Measurements from ENCODE around the gene PRDM1. TPM values are rescaled to one million over a fixed set of nuclear protein-coding genes. Genes with fewer than 3 reads are reported as not detected.

Gene PRDM1
- total RNA-seq, 1 donor from 2014 or later: not detected

DNA sequence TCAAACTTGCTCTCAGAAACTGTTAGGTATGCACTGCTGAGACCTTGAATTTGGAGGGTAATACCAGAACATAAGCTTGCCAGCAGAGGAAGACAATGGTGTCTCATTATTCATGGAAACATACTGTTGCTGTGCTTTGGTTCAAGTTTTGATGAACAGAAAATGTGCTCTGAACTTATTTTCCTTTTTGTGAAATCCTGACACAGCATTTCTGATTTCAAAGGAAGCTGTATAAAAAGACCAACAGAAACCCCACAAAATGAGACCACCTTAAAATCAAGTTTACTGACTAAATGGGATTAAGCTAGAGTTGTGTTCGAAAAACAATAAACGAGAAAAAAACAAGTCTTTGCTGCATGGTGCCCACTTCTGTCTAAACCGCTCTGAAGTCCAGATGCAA is 70.3 kb downstream of the PRDM1 start:
- no peak overlapping the region for H3K4me3 Mint-ChIP-seq (ENCODE audit: unreplicated experiment)
- no peaks in the 10 kb centered on the region for H3K9me3 Mint-ChIP-seq (ENCODE audit: unreplicated experiment)
- no peaks in the 10 kb centered on the region for H3K27me3 Mint-ChIP-seq (ENCODE audit: unreplicated experiment)
- no peak for DNase-seq (ENCODE audit: extremely low spot score, unreplicated experiment)
- no peak overlapping the region for H3K27ac Mint-ChIP-seq (ENCODE audit: unreplicated experiment)
- no peaks in the 10 kb centered on the region for H3K36me3 Mint-ChIP-seq (ENCODE audit: unreplicated experiment)
- H3K4me1 Mint-ChIP-seq (ENCODE audit: unreplicated experiment): peaks cover 5% of the 10 kb centered on the region
- TF ChIP-seq, protein P1, sequence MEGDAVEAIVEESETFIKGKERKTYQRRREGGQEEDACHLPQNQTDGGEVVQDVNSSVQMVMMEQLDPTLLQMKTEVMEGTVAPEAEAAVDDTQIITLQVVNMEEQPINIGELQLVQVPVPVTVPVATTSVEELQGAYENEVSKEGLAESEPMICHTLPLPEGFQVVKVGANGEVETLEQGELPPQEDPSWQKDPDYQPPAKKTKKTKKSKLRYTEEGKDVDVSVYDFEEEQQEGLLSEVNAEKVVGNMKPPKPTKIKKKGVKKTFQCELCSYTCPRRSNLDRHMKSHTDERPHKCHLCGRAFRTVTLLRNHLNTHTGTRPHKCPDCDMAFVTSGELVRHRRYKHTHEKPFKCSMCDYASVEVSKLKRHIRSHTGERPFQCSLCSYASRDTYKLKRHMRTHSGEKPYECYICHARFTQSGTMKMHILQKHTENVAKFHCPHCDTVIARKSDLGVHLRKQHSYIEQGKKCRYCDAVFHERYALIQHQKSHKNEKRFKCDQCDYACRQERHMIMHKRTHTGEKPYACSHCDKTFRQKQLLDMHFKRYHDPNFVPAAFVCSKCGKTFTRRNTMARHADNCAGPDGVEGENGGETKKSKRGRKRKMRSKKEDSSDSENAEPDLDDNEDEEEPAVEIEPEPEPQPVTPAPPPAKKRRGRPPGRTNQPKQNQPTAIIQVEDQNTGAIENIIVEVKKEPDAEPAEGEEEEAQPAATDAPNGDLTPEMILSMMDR (IDR thresholded peaks at IDR 0.05): no peak

- peaks cover 5% of the 10 kb centered on the region for H3K4me1 Mint-ChIP-seq (ENCODE audit: unreplicated experiment)
- H3K36me3 Mint-ChIP-seq (ENCODE audit: unreplicated experiment): no peaks in the 10 kb centered on the region
- H3K27ac Mint-ChIP-seq (ENCODE audit: unreplicated experiment): no peak overlapping the region
- no peak for DNase-seq (ENCODE audit: extremely low spot score, unreplicated experiment)
- TF ChIP-seq, protein P1 (IDR thresholded peaks at IDR 0.05): no peak
- no peaks in the 10 kb centered on the region for H3K9me3 Mint-ChIP-seq (ENCODE audit: unreplicated experiment)
- H3K4me3 Mint-ChIP-seq (ENCODE audit: unreplicated experiment): no peak overlapping the region
- H3K27me3 Mint-ChIP-seq (ENCODE audit: unreplicated experiment): no peaks in the 10 kb centered on the region
Observed at GRCh38 chr6:106156863-106157262, 70.7 kb downstream of the PRDM1 start.

DNA sequence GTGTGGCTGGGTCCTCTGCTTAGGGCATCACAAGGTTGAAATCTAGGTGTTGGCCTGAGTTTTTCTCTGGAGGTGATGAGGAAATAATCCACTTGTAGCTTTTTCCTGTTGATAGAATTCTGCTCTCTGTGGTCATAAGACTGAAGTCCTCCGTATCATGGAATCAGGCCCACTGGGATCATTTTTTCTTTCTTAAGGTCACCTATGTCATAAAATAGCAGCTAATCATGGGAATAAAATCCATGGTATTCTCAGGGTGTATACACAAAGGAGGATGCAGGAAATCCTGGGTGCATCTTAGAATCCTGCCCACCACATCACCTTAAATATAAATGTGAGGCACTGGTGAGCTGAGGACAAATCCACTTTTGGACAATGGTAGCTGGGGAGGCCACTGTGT is 72.7 kb downstream of the PRDM1 start:
- Mint-ChIP-seq H3K9me3 (ENCODE audit: unreplicated experiment) (no peaks in the 10 kb centered on the region), H3K27me3 (ENCODE audit: unreplicated experiment) (no peaks in the 10 kb centered on the region), H3K4me3 (ENCODE audit: unreplicated experiment) (no peak overlapping the region), H3K4me1 (ENCODE audit: unreplicated experiment) (peaks cover 17% of the 10 kb centered on the region), H3K36me3 (ENCODE audit: unreplicated experiment) (no peaks in the 10 kb centered on the region), H3K27ac (ENCODE audit: unreplicated experiment) (no peak overlapping the region)
- TF ChIP-seq, protein P1 (IDR thresholded peaks at IDR 0.05): no peak
- no peak for DNase-seq (ENCODE audit: extremely low spot score, unreplicated experiment)

Other genes starting within 250 kb of the PRDM1 start
- 25.3 and 26.0 TPM in 2 replicates for gene ATG5, start 239.4 kb downstream of the PRDM1 start, total RNA-seq

Measured in osteocyte (in vitro differentiated cells).